HG03575 (cell line): Measurements from ENCODE around the gene FAM98B.

Source experiments
- ATAC-seq: cut with Tn5 transposase; IDR thresholded peaks from one replicate; pipeline ENCODE4 v1.9.1; 2021; ENCODE audit not compliant: unreplicated experiment, insufficient number of reproducible peaks, low FRiP score; ENCODE audit errors: extremely low read depth

FAM98B gene

DNA sequence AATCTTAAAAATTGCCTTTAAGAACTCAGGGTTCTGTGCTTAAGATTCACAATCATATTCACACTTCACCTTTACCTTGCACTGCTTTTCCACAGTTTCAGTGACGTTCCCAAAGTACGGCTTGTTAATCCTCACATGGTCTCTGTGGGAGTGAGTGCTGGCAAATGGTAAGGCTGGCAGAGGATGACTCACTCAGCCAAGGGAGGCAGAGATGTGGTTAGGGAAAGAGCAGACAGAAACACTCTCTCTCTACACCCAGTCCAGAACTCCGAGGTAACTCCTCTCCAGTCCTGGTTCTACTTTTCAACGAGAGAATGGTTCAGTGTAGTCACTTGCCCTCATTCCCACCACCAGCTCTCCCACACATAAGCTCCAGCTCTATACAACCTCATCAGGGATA is 77.6 kb downstream of the FAM98B start:
- ATAC-seq: no peak

GRCh38 chr15:38532728-38533127 is 78.8 kb downstream of the FAM98B start:
- no peak for ATAC-seq

- no peak for ATAC-seq
These were observed 79.5 kb downstream of the FAM98B start for GRCh38 chr15:38533416-38533915.

DNA sequence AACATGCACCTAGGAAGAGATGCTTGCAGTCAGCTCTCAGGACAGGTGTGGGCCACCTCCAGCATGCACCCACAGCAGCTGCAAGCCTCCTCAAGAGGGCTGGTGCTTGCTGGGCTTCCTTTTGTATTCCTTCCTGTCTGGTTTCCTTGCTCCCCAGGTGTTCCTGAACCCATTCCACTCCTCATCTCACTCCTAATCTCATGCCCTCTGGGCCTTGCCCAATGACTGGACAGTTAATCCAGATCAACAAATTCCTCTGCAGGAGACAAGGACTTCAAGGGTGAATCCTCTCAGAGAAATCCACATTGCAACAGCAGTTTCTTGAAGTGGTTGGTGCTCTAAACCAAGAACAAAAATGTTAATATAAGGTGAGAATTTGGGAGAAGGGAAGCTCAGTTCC is 80.0 kb downstream of the FAM98B start:
- ATAC-seq: no peak

DNA sequence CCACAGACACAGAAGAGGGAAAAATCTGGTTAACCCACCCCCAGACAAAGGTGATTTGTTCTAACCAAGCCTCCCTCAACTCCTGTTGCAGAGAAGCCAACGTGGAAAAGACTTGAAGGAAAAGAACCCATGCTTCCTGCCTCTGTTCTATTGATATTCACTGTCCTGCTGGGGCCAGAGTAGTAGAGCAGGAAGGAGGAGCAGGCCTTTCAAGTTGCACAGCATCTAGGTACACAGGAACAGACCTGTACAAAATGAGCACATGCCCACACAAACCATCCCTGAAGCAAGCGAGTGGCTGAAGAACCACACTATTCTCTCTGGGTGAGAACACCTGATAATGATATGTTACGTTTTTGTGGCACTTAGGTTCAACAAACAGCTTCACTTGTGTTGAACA is 80.8 kb downstream of the FAM98B start:
- no peak for ATAC-seq

- no peak for ATAC-seq
These were observed 81.7 kb downstream of the FAM98B start for GRCh38 chr15:38535491-38536200.

DNA sequence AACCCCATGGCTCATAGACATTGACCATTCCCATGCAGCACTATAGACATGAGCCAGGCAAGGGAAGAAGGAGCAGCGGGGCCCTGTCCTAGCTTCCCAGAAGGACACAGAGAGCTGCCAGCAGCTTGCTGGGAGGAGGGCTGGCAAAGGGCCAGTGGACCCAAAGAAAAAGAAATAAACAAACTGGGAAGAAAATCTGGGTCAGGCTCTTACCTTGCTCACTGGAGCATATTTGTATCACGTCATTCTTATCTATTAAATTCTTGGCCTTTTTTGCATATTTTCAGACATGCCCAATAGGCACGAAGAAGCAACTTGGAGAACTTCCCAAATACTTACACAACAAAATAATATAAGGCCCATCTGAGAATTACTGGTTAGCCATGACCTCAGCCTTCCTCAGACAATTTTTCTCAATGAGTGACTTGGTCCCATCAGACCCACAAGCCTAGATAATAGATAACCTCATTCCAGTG is 82.3 kb downstream of the FAM98B start:
- ATAC-seq: no peak
